ENCODE data around the gene CRAT.

CRAT gene

DNA sequence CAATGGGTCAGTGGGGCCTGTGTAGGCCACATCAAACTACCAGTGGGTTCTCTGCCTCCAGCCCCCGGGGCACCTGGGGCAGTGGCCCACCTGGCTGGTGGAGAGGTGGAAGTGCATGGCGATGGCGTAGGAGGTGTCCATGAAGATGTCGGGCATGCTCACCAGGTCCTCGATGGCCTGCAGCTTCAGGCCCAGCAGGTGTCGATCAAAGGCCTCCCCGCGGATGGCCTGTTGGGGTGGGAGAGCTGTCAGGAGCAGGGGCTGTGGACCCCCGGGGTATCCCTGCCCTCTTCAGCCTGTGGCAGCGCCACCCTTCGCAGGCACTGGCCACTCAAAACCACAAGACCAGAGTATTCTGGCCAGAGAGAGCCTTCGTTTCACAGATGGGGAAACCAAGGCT is 14.7 kb downstream of the CRAT start:
- H3K79me1 ChIP-seq (ENCODE audit: low read length) = no peaks in the 10 kb centered on the region
- H2AK5ac ChIP-seq (ENCODE audit: low read length) = no peak overlapping the region
- H4K8ac ChIP-seq (ENCODE audit: low read depth, low read length) = no peak overlapping the region
- no peak overlapping the region for H3K4ac ChIP-seq (ENCODE audit: low read depth, low read length)
- no peaks in the 10 kb centered on the region for H3K27me3 ChIP-seq (ENCODE audit: insufficient read depth, low read length, poor library complexity)
- no peak overlapping the region for H2BK120ac ChIP-seq (ENCODE audit: low read depth, low read length)
- H3K56ac ChIP-seq (ENCODE audit: low read length) = no peak overlapping the region
- no peaks in the 10 kb centered on the region for H3K36me3 ChIP-seq (ENCODE audit: control insufficient read depth, insufficient read depth, low read length)
- H4K5ac ChIP-seq (ENCODE audit: low read length) = no peak overlapping the region
- WGBS (ENCODE audit: extremely low coverage, insufficient coverage, low lambda C conversion rate) = no CpG with 5 or more reads among the region's 12 CpGs
- no peak overlapping the region for H3K4me3 ChIP-seq (ENCODE audit: low read length)
- no peaks in the 10 kb centered on the region for H3K79me2 ChIP-seq (ENCODE audit: control insufficient read depth, insufficient read depth, low read length)
- H3K9ac ChIP-seq (ENCODE audit: low read length) = no peak overlapping the region
- no peak overlapping the region for H3K23ac ChIP-seq (ENCODE audit: low read length)
- no peak for DNase-seq
- H3K4me2 ChIP-seq (ENCODE audit: low read length) = no peak overlapping the region
- H2BK15ac ChIP-seq (replicated peaks; ENCODE audit: low read depth) = no peak overlapping the region
- H2BK5ac ChIP-seq (ENCODE audit: low read length) = no peak overlapping the region
- no peak overlapping the region for H3K27ac ChIP-seq (ENCODE audit: low read depth, low read length)
- H3K18ac ChIP-seq (ENCODE audit: low read length) = no peak overlapping the region
- H3K4me1 ChIP-seq (ENCODE audit: control insufficient read depth, low read depth, low read length) = no peaks in the 10 kb centered on the region

DNA sequence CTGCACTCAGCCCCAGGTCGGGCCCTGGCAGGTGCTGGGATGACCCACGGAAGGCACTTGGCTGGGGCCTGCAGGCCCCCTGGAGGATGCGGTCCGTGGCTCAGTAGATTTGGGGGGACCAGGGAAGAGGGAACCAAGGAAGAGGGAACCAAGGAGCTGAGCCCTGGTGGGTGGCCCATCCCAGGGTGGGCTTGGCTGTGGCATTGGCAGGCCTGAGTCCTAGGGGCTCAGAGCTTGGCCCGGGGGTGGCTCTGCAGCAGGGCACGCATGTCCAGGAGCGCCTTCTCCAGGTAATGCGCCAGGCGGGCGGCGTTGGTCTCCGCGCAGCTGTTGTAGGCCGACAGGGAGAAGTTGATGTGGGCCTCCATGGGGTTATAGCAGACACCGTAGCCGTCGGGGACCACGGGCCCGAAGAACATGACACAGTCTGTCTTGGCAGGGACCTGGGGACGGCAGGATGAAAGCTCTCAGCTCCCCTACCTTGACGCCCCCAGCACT is 15.4 kb downstream of the CRAT start:
- no peaks in the 10 kb centered on the region for H3K36me3 ChIP-seq (ENCODE audit: control insufficient read depth, insufficient read depth, low read length)
- H3K4ac ChIP-seq (ENCODE audit: low read depth, low read length) = no peak overlapping the region
- H2BK120ac ChIP-seq (ENCODE audit: low read depth, low read length) = no peak overlapping the region
- no CpG with 5 or more reads among the region's 21 CpGs for WGBS (ENCODE audit: extremely low coverage, insufficient coverage, low lambda C conversion rate)
- H3K27me3 ChIP-seq (ENCODE audit: insufficient read depth, low read length, poor library complexity) = no peaks in the 10 kb centered on the region
- no peak overlapping the region for H4K8ac ChIP-seq (ENCODE audit: low read depth, low read length)
- no peak overlapping the region for H2BK5ac ChIP-seq (ENCODE audit: low read length)
- no peaks in the 10 kb centered on the region for H3K4me1 ChIP-seq (ENCODE audit: control insufficient read depth, low read depth, low read length)
- H2BK15ac ChIP-seq (replicated peaks; ENCODE audit: low read depth) = no peak overlapping the region
- H3K23ac ChIP-seq (ENCODE audit: low read length) = no peak overlapping the region
- no peak for DNase-seq
- no peak overlapping the region for H2AK5ac ChIP-seq (ENCODE audit: low read length)
- no peak overlapping the region for H3K4me3 ChIP-seq (ENCODE audit: low read length)
- H3K79me1 ChIP-seq (ENCODE audit: low read length) = no peaks in the 10 kb centered on the region
- no peak overlapping the region for H3K4me2 ChIP-seq (ENCODE audit: low read length)
- no peak overlapping the region for H3K56ac ChIP-seq (ENCODE audit: low read length)
- H3K79me2 ChIP-seq (ENCODE audit: control insufficient read depth, insufficient read depth, low read length) = no peaks in the 10 kb centered on the region
- no peak overlapping the region for H3K27ac ChIP-seq (ENCODE audit: low read depth, low read length)
- no peak overlapping the region for H3K18ac ChIP-seq (ENCODE audit: low read length)
- no peak overlapping the region for H3K9ac ChIP-seq (ENCODE audit: low read length)
- no peak overlapping the region for H4K5ac ChIP-seq (ENCODE audit: low read length)

GRCh38 chr9:129094387-129095169 is 16.0 kb downstream of the CRAT start:
- Histone ChIP-seq H3K27ac (ENCODE audit: low read depth, low read length) (no peak overlapping the region), H3K56ac (ENCODE audit: low read length) (no peak overlapping the region), H3K23ac (ENCODE audit: low read length) (no peak overlapping the region), H3K4me3 (ENCODE audit: low read length) (no peak overlapping the region), H3K9ac (ENCODE audit: low read length) (no peak overlapping the region), H3K18ac (ENCODE audit: low read length) (no peak overlapping the region), H2BK120ac (ENCODE audit: low read depth, low read length) (no peak overlapping the region), H3K4me2 (ENCODE audit: low read length) (no peak overlapping the region), H3K36me3 (ENCODE audit: control insufficient read depth, insufficient read depth, low read length) (peaks cover 1% of the 10 kb centered on the region), H3K79me2 (ENCODE audit: control insufficient read depth, insufficient read depth, low read length) (no peaks in the 10 kb centered on the region), H2BK5ac (ENCODE audit: low read length) (no peak overlapping the region), H4K8ac (ENCODE audit: low read depth, low read length) (no peak overlapping the region), H3K4ac (ENCODE audit: low read depth, low read length) (no peak overlapping the region), H3K4me1 (ENCODE audit: control insufficient read depth, low read depth, low read length) (no peaks in the 10 kb centered on the region), H2AK5ac (ENCODE audit: low read length) (no peak overlapping the region), H3K79me1 (ENCODE audit: low read length) (no peaks in the 10 kb centered on the region), H3K27me3 (ENCODE audit: insufficient read depth, low read length, poor library complexity) (no peaks in the 10 kb centered on the region), H4K5ac (ENCODE audit: low read length) (no peak overlapping the region), H2BK15ac (replicated peaks; ENCODE audit: low read depth) (no peak overlapping the region)
- WGBS (ENCODE audit: extremely low coverage, insufficient coverage, low lambda C conversion rate) = no CpG with 5 or more reads among the region's 13 CpGs
- DNase-seq = no peak

GRCh38 chr9:129093602-129094386 is 16.8 kb downstream of the CRAT start:
- no peak for DNase-seq
- H4K5ac ChIP-seq (ENCODE audit: low read length) = no peak overlapping the region
- H3K79me2 ChIP-seq (ENCODE audit: control insufficient read depth, insufficient read depth, low read length) = no peaks in the 10 kb centered on the region
- H3K4me2 ChIP-seq (ENCODE audit: low read length) = no peak overlapping the region
- no peak overlapping the region for H3K23ac ChIP-seq (ENCODE audit: low read length)
- no peak overlapping the region for H3K56ac ChIP-seq (ENCODE audit: low read length)
- H3K79me1 ChIP-seq (ENCODE audit: low read length) = no peaks in the 10 kb centered on the region
- no CpG with 5 or more reads among the region's 20 CpGs for WGBS (ENCODE audit: extremely low coverage, insufficient coverage, low lambda C conversion rate)
- H4K8ac ChIP-seq (ENCODE audit: low read depth, low read length) = no peak overlapping the region
- no peak overlapping the region for H3K4me3 ChIP-seq (ENCODE audit: low read length)
- no peaks in the 10 kb centered on the region for H3K4me1 ChIP-seq (ENCODE audit: control insufficient read depth, low read depth, low read length)
- no peak overlapping the region for H2AK5ac ChIP-seq (ENCODE audit: low read length)
- H3K9ac ChIP-seq (ENCODE audit: low read length) = no peak overlapping the region
- no peak overlapping the region for H3K18ac ChIP-seq (ENCODE audit: low read length)
- no peaks in the 10 kb centered on the region for H3K27me3 ChIP-seq (ENCODE audit: insufficient read depth, low read length, poor library complexity)
- no peak overlapping the region for H2BK120ac ChIP-seq (ENCODE audit: low read depth, low read length)
- H2BK15ac ChIP-seq (replicated peaks; ENCODE audit: low read depth) = no peak overlapping the region
- no peak overlapping the region for H3K27ac ChIP-seq (ENCODE audit: low read depth, low read length)
- peaks cover 2% of the 10 kb centered on the region for H3K36me3 ChIP-seq (ENCODE audit: control insufficient read depth, insufficient read depth, low read length)
- H2BK5ac ChIP-seq (ENCODE audit: low read length) = no peak overlapping the region
- no peak overlapping the region for H3K4ac ChIP-seq (ENCODE audit: low read depth, low read length)

- no peak overlapping the region for H2BK15ac ChIP-seq (replicated peaks; ENCODE audit: low read depth)
- no peak for DNase-seq
- H3K27me3 ChIP-seq (ENCODE audit: insufficient read depth, low read length, poor library complexity) = no peaks in the 10 kb centered on the region
- H3K4me2 ChIP-seq (ENCODE audit: low read length) = no peak overlapping the region
- H2AK5ac ChIP-seq (ENCODE audit: low read length) = no peak overlapping the region
- H2BK5ac ChIP-seq (ENCODE audit: low read length) = no peak overlapping the region
- H3K79me1 ChIP-seq (ENCODE audit: low read length) = no peaks in the 10 kb centered on the region
- H2BK120ac ChIP-seq (ENCODE audit: low read depth, low read length) = no peak overlapping the region
- H3K4me3 ChIP-seq (ENCODE audit: low read length) = no peak overlapping the region
- peaks cover 4% of the 10 kb centered on the region for H3K36me3 ChIP-seq (ENCODE audit: control insufficient read depth, insufficient read depth, low read length)
- H3K56ac ChIP-seq (ENCODE audit: low read length) = no peak overlapping the region
- no peak overlapping the region for H3K18ac ChIP-seq (ENCODE audit: low read length)
- no CpG with 5 or more reads among the region's 15 CpGs for WGBS (ENCODE audit: extremely low coverage, insufficient coverage, low lambda C conversion rate)
- no peaks in the 10 kb centered on the region for H3K4me1 ChIP-seq (ENCODE audit: control insufficient read depth, low read depth, low read length)
- H3K27ac ChIP-seq (ENCODE audit: low read depth, low read length) = no peak overlapping the region
- H3K23ac ChIP-seq (ENCODE audit: low read length) = no peak overlapping the region
- H4K8ac ChIP-seq (ENCODE audit: low read depth, low read length) = no peak overlapping the region
- H4K5ac ChIP-seq (ENCODE audit: low read length) = no peak overlapping the region
- no peaks in the 10 kb centered on the region for H3K79me2 ChIP-seq (ENCODE audit: control insufficient read depth, insufficient read depth, low read length)
- no peak overlapping the region for H3K4ac ChIP-seq (ENCODE audit: low read depth, low read length)
- no peak overlapping the region for H3K9ac ChIP-seq (ENCODE audit: low read length)
Measured at GRCh38 chr9:129089246-129089645, 21.3 kb downstream of the CRAT start.

Measured in mesendoderm (in vitro differentiated cells).